Astrocyte of the cerebellum (primary cell): Measurements from ENCODE around the gene JAKMIP2.

Experiments
- DNase-seq: peaks from one replicate; pipeline ENCODE4 v3.0.0-alpha.2; 2011; ENCODE audit warnings: low read depth
- H3K4me3 ChIP-seq: 2 replicates; pipeline ENCODE4 v1.5.1; 2011; ENCODE audit warnings: mild to moderate bottlenecking, low read depth, low read length, moderate library complexity
- CTCF ChIP-seq: IDR thresholded peaks from 2 replicates; pipeline ENCODE4 v1.5.1; 2012; ENCODE audit warnings: low read length, low read depth, moderate library complexity, mild to moderate bottlenecking; ENCODE audit errors: missing control alignments
- in situ Hi-C: cut with HindIII; loops from 2 replicates; pipeline ENCODE4 v1.10.0; 2017; ENCODE audit warnings: low sequenced_read_pairs

The JAKMIP2 gene

DNA sequence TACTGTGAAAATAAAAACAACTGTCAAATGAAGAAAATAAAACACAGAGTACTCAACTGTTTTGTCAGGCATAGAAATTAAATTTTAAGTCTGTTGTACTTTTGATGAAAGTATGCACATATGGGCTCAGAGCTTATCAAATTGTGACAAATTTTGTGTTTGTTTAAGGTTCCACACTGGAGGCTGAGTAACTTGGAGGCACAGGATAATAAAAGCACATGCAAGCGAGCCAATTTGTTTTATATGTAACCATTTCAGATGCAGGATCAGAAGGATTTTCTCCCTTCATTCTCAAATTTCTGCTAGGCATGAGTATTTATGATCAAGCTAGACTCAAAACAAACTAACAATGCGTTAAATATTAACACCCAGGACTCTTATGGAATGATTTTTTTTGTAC is 87.8 kb downstream of the JAKMIP2 start:
- TF ChIP-seq CTCF: no peak
- in situ Hi-C loops: no loop called here
- DNase-seq: no peak
- no peak overlapping the region for H3K4me3 ChIP-seq

DNA sequence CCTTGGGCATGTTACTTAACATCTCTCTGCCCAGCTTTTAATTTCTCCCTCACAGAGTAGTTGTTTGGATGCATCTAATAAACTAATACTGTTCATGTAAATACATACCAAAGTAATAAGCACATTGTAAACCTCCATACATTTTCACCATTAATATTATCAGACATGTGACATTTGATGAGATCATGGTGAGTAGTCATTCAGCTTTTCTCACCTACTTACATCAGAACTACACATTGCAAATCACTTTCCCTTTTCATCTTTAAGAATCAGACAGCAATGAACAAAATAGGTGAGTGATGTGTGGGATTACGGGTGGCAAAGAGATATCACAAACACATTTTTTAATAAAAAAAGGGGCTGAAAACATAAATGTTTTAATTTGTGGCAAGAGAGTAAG is 89.3 kb downstream of the JAKMIP2 start:
- H3K4me3 ChIP-seq: no peak overlapping the region
- DNase-seq: no peak
- no peak for TF ChIP-seq CTCF
- in situ Hi-C loops: no loop called here

DNA sequence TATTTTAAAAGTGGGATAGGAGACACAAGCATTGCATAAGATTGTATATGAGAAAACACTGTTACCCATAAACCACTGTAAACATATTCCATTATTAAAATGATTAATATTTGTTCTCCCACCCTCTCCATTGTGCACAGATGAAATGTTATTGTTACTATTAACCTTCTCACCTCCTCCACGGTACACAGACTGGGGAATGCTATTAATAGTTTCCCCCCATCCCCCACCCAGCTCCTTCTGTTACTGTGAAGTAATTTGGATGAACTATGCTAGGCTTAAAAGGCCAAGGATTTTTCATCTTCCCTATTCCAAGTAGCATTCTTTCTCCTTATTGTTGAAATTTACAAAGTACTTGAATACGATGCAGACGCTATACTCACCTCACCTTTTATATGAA is 91.4 kb downstream of the JAKMIP2 start:
- no peak overlapping the region for H3K4me3 ChIP-seq
- TF ChIP-seq CTCF: no peak
- DNase-seq: no peak
- in situ Hi-C loops: no loop called here

DNA sequence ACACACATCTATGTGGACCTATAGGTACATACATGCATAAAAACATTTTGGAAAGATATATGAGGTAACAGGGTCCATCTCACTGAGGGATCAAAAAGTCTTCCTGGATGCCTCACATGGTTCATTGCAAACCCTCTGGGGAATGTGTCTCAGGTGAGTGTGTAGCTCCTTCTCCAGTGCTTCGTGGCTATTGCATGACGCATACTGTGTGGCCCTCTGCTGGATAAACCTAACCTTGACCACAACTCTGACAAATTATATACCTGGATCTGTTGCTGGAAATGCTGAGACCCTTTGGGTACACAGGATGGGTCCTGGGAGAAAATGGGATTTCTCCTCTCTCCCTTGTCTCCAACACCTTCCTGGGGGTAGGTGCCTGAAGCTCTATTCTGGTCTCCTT is 91.9 kb downstream of the JAKMIP2 start:
- DNase-seq: no peak
- in situ Hi-C loops: no loop called here
- H3K4me3 ChIP-seq: no peak overlapping the region
- no peak for TF ChIP-seq CTCF

DNA sequence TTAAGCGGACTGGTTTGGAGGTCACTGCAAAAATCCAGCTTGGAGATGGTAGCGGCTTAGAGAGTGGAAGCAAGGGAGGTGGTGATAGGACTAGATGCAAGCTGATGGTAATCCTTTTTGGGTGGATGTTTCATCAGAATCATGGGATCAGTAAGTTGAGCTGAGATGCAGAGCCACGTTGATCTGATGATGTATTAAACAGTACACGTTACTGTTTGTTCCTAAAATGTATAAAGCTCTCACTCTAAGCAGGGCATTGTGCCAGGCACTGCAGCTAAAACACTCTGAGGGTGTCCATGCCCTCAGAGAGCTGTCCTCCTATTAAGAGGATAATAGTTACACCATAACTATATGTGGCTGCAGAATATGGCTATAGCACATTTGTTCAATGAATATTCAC is 93.1 kb downstream of the JAKMIP2 start:
- in situ Hi-C loops: no loop called here
- no peak for TF ChIP-seq CTCF
- no peak overlapping the region for H3K4me3 ChIP-seq
- no peak for DNase-seq

DNA sequence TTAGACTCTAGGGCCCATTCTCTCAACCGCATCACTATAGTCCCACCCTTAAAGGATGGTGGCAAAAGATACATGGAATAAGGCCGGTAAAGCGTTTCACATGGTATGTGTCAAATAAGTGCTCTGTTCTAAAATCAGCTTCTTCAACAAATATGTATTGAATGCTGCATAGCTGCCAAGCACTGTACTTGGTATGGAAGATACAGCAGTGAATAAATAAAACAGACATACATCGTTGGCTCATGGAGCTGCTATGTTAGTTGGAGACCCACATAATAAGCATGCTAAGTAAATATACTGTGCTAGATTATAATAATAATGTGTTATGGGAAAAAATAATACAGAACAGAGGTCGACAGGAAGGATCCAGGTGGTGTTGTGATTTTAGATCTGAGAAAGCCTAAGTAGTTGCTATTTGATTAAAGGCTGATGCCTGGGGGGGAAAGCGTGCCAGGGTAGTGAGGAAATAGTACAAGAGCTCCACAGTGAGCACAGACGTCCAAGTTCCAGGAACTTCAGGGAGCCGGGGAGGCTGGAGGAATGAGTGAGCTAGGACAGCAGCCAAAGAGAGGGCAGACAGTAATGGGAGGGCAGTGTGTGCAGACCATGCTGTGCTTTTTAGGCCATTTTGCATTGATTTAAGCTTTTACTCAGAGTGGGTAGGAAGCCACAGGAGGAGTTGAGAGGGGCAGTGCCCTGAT is 93.7 kb downstream of the JAKMIP2 start:
- H3K4me3 ChIP-seq: no peak overlapping the region
- DNase-seq: peak; percentile 79
- in situ Hi-C loops: no loop called here
- TF ChIP-seq CTCF: no peak
